Esophagus muscularis mucosa (tissue), 4 donors: Measurements from ENCODE around the gene IFT88. TPM values are rescaled to one million over a fixed set of nuclear protein-coding genes. Genes with fewer than 3 reads are reported as not detected.

Experiments
- DNase-seq: peaks from one replicate; pipeline ENCODE4 v3.0.0-alpha.2; 2017; ENCODE audit errors: extremely low spot score
- H3K27ac ChIP-seq, 4 donors: fragments of 200-600 bp; sonication (generic); replicated peaks in 1 of 4; 1 replicate in 3 of 4; 2 replicates in 1 of 4; pipeline ENCODE4 v1.5.1; 2016 to 2019; ENCODE audit warnings: mild to moderate bottlenecking in 1 of 4
- H3K27me3 ChIP-seq, 4 donors: fragments of 200-600 bp; sonication (generic); one replicate each; pipeline versions ENCODE4 v1.5.1 to v1.6.0; 2016 to 2019
- H3K36me3 ChIP-seq, 4 donors: fragments of 200-600 bp; sonication (generic); one replicate each; pipeline ENCODE4 v1.5.1; 2016 to 2019
- H3K4me1 ChIP-seq, 4 donors: fragments of 200-600 bp; sonication (generic); one replicate each; pipeline ENCODE4 v1.5.1; 2016 to 2019
- H3K4me3 ChIP-seq, 4 donors: fragments of 200-600 bp; sonication (generic); 1 replicate in 2 of 4; 2 replicates in 2 of 4; pipeline ENCODE4 v1.5.1; 2016 to 2019; ENCODE audit warnings: mild to moderate bottlenecking in 4 of 4, moderate library complexity in 1 of 4
- H3K9me3 ChIP-seq, 4 donors: fragments of 200-600 bp; sonication (generic); 1 replicate in 3 of 4; 2 replicates in 1 of 4; pipeline ENCODE4 v1.5.1; 2016 to 2019
- EP300 ChIP-seq: sonication (generic); formaldehyde crosslinking; IDR thresholded peaks from one replicate; pipeline ENCODE4 v1.6.1; 2017; ENCODE audit warnings: antibody characterized with exemption
- POLR2A ChIP-seq: fragments of 450-650 bp; IDR thresholded peaks from one replicate; pipeline ENCODE4 v1.6.1; 2017; ENCODE audit warnings: antibody characterized with exemption, moderate library complexity, mild to moderate bottlenecking, low read depth
- POLR2AphosphoS5 ChIP-seq, 2 donors: sonication (generic); formaldehyde crosslinking; IDR thresholded peaks; one replicate each; pipeline ENCODE4 v1.6.1; 2017; ENCODE audit warnings: antibody characterized with exemption in 2 of 2
- WGBS: methylation state at CpG from one replicate; pipeline ENCODE4 v1.1.5; 2018; 5-methylcytosine and 5-hydroxymethylcytosine counted together
- intact Hi-C: fragments of 100-400 bp; cut with DNase I; formaldehyde crosslinking; loops from one replicate; pipeline ENCODE4 v1.15.1; 2023
- total RNA-seq, 4 donors: library from RNA; depleted of rRNA; stranded (reverse); fragments of >200 nt; gene quantifications; one replicate each; pipeline versions ENCODE4 v1.1.0 to v1.2.1, GENCODE V29; 2016
- TF ChIP-seq, protein P1 (sequence below), 3 experiments: fragments of 200-600 bp in 2 of 3; fragments of 450-650 bp in 1 of 3; sonication (generic) in 2 of 3; IDR thresholded peaks; one replicate each; pipeline ENCODE4 v1.5.1; 2017 to 2019; ENCODE audit warnings: antibody characterized with exemption in 3 of 3, mild to moderate bottlenecking in 2 of 3, moderate library complexity in 1 of 3

The IFT88 gene
- total RNA-seq, 4 donors from 2014 or later = 10.4 to 13.7 (median 11.5) TPM

DNA sequence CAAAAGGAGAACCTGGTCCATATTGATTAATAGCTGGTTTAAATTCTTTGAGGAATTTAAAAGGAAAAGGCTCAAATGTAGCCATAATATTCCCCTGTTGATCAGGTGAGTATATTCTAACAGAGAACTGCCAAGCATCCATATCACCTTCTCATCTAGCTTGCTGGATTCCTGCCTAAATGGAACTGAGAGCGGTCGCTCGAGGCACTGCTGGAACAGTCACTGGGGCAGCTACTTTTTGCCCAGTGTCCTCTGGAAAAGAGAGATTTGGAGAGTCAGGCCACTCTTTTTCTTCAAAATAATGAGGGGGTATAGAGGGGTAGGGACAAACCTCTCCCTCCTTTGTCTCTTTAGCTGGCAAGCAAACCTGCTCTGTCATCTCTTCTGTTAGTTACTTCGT lies 117.1 kb downstream of the IFT88 start:
- Histone ChIP-seq H3K4me1 (no peaks in the 10 kb centered on the region), H3K36me3 (peaks cover 0 to 23% (median 0%) of the 10 kb centered on the region in 4 donors), H3K27ac (no peak overlapping the region), H3K9me3 (no peaks in the 10 kb centered on the region), H3K4me3 (no peak overlapping the region), H3K27me3 (no peaks in the 10 kb centered on the region)
- 96% methylated on average over 4 of the region's 4 CpGs for WGBS
- intact Hi-C loops = no loop called here
- no peak for TF ChIP-seq POLR2AphosphoS5 (IDR thresholded peaks at IDR 0.05)
- no peak for TF ChIP-seq EP300
- TF ChIP-seq, protein P1, sequence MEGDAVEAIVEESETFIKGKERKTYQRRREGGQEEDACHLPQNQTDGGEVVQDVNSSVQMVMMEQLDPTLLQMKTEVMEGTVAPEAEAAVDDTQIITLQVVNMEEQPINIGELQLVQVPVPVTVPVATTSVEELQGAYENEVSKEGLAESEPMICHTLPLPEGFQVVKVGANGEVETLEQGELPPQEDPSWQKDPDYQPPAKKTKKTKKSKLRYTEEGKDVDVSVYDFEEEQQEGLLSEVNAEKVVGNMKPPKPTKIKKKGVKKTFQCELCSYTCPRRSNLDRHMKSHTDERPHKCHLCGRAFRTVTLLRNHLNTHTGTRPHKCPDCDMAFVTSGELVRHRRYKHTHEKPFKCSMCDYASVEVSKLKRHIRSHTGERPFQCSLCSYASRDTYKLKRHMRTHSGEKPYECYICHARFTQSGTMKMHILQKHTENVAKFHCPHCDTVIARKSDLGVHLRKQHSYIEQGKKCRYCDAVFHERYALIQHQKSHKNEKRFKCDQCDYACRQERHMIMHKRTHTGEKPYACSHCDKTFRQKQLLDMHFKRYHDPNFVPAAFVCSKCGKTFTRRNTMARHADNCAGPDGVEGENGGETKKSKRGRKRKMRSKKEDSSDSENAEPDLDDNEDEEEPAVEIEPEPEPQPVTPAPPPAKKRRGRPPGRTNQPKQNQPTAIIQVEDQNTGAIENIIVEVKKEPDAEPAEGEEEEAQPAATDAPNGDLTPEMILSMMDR (IDR thresholded peaks at IDR 0.05) = no peak
- no peak for TF ChIP-seq POLR2A
- DNase-seq = no peak

DNA sequence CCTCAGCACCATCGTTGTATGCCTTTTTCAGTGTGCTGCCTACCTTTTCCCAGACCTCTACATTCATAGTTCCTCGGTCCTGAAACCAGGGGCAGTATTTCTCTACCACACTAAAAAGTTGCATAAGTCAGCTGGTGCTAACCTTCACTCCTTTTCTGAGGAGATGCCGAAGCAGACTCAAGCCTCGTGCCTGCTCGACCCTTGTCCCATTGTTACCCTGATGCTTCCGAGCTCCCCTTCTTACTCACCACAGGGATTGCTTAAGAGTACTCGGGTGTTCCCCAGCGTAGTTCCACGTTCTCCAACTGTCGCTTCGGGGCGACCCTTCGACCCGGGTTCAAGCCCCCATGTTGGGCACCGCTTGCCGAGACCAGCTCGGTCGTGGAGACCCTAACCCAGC lies 117.6 kb downstream of the IFT88 start:
- no peak overlapping the region for H3K27ac ChIP-seq
- no peaks in the 10 kb centered on the region for H3K27me3 ChIP-seq
- WGBS = 86% methylated on average over 17 of the region's 18 CpGs
- H3K4me1 ChIP-seq = no peaks in the 10 kb centered on the region
- intact Hi-C loops = no loop called here
- peaks cover 0 to 23% (median 0%) of the 10 kb centered on the region in 4 donors for H3K36me3 ChIP-seq
- TF ChIP-seq POLR2AphosphoS5 (IDR thresholded peaks at IDR 0.05) = no peak
- no peak for TF ChIP-seq POLR2A
- no peak for TF ChIP-seq EP300
- TF ChIP-seq, protein P1 (IDR thresholded peaks at IDR 0.05) = no peak
- no peak for DNase-seq
- H3K4me3 ChIP-seq = no peak overlapping the region
- H3K9me3 ChIP-seq = no peaks in the 10 kb centered on the region

DNA sequence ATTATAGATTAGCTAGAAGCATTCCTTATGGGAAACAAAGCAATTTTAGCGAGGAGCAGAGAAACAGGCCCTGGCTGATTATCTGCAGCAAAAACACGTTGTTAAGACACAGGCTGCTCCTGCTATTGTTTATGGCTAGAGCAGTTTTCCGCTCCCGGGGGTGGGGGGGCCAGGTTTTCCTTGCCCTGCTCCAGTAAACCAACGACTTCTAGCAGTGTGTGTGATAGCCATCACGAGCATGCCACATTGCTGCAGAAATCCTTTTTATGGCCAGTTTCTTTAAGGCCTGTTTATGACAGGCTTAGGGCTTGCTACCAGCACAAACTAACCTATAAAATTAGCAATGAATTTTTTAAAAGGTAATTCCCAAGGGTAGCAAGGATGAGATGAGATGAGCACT lies 118.1 kb downstream of the IFT88 start:
- Histone ChIP-seq H3K9me3 (no peaks in the 10 kb centered on the region), H3K4me1 (no peaks in the 10 kb centered on the region), H3K4me3 (no peak overlapping the region), H3K36me3 (peaks cover 0 to 23% (median 0%) of the 10 kb centered on the region in 4 donors), H3K27ac (no peak overlapping the region), H3K27me3 (no peaks in the 10 kb centered on the region)
- WGBS = 74% methylated on average over 4 of the region's 6 CpGs
- DNase-seq = no peak
- intact Hi-C loops = no loop called here
- TF ChIP-seq POLR2A (no peak), POLR2AphosphoS5 (IDR thresholded peaks at IDR 0.05) (no peak), EP300 (no peak)
- TF ChIP-seq, protein P1 (IDR thresholded peaks at IDR 0.05) = no peak

DNA sequence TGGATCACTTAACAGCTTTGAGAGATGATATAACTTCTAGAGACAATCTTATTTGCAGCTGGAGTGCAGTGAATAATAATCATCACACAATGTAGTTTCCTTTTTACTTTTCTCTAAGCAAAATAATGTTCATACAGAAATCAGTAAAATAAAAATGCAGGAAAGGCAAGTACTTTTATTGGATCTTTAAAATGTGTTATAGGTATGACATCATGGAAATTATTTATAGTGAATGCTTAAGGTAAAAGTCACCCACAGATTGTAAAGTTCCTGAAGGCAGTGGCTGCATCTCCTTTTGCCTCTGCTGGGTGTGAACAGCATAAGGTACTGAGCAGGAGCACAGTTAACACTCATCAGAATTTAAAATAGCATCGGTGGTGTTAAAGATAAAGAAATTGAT lies 119.2 kb downstream of the IFT88 start:
- H3K36me3 ChIP-seq = peaks cover 0 to 18% (median 2%) of the 10 kb centered on the region in 4 donors
- TF ChIP-seq POLR2A = no peak
- no peak for TF ChIP-seq POLR2AphosphoS5 (IDR thresholded peaks at IDR 0.05)
- TF ChIP-seq, protein P1 (IDR thresholded peaks at IDR 0.05) = no peak
- TF ChIP-seq EP300 = no peak
- no peak for DNase-seq
- H3K27me3 ChIP-seq = no peaks in the 10 kb centered on the region
- H3K4me3 ChIP-seq = no peak overlapping the region
- H3K27ac ChIP-seq = no peak overlapping the region
- intact Hi-C loops = no loop called here
- H3K4me1 ChIP-seq = no peaks in the 10 kb centered on the region
- no peaks in the 10 kb centered on the region for H3K9me3 ChIP-seq
- WGBS = 95% methylated on average over 1 of the region's 1 CpG
